MG63 (cell line): ENCODE data around the gene TP53I13. TPM values are rescaled to one million over a fixed set of nuclear protein-coding genes. Genes with fewer than 3 reads are reported as not detected.

ENCODE experiments used
- DNase-seq: peaks from one replicate; pipeline ENCODE4 v3.0.0-alpha.2; 2020
- H3K27me3 ChIP-seq: fragments of 250-450 bp; sonication (Bioruptor Pico); 2 replicates; pipeline ENCODE4 v1.5.1; 2020; ENCODE audit warnings: mild to moderate bottlenecking, moderate library complexity
- H3K36me3 ChIP-seq: fragments of 250-450 bp; sonication (Bioruptor Pico); 2 replicates; pipeline ENCODE4 v1.5.1; 2020; ENCODE audit warnings: mild to moderate bottlenecking, moderate library complexity
- H3K4me3 ChIP-seq: fragments of 250-450 bp; sonication (Bioruptor Pico); 2 replicates; pipeline ENCODE4 v1.5.1; 2020; ENCODE audit warnings: mild to moderate bottlenecking, moderate library complexity
- H3K9me3 ChIP-seq: fragments of 250-450 bp; sonication (Bioruptor Pico); 2 replicates; pipeline ENCODE4 v1.5.1; 2020; ENCODE audit warnings: mild to moderate bottlenecking, moderate library complexity
- total RNA-seq: library from RNA; depleted of rRNA; stranded (reverse); fragments of >200 nt; shearing (Covaris generic); gene quantifications from 2 replicates; pipeline ENCODE4 v1.2.3, GENCODE V29; 2014; ENCODE audit warnings: low replicate concordance

TP53I13 gene
- total RNA-seq, 1 experiment from 2014 or later = 48.8 TPM

GRCh38 chr17:29575511-29576213 lies 7.2 kb downstream of the TP53I13 start:
- Histone ChIP-seq H3K36me3 (peaks cover 66% of the 10 kb centered on the region), H3K4me3 (no peak overlapping the region), H3K27me3 (no peaks in the 10 kb centered on the region), H3K9me3 (no peaks in the 10 kb centered on the region)
- no peak for DNase-seq

DNA sequence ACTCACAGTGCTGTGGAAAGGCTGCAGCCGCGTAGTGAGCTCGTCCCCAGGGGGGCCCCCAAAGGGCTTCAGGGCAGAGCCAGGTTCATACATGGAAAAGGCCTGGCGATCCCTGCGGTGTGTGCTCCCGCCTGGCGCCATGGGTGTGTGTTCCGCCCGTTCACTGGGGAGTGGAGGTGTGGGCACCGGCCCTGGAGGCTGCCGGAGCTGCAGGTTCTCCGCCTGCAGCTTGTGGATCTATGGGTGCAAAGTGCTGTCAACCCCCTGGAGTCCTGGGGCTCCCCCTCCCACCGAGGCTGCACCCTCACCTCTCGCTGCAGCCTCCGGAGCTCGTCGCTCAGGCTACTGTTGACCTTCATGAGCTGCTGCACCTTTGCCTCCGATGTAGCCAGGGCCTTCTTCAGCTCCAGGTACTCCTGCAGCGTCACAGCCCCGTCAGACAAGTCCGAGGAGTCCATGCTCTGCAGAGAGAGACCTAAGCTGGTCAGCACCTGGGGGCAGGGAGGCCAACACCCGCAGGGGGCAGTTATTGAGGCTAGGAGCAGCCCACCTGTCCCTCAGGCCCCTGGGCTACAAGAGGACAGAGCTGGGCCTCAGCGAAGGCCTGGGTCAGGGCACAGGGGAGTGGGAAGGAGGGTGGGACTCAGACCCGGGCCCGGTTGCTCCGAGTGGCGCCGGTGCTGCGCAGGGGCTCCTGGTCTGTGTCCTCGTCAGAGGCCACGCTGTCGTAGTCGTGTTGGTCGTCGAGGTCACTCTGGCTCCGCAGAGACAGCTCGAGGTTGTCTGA lies 7.9 kb downstream of the TP53I13 start:
- no peaks in the 10 kb centered on the region for H3K27me3 ChIP-seq
- peaks cover 73% of the 10 kb centered on the region for H3K36me3 ChIP-seq
- H3K9me3 ChIP-seq = no peaks in the 10 kb centered on the region
- no peak for DNase-seq
- no peak overlapping the region for H3K4me3 ChIP-seq

GRCh38 chr17:29577001-29577370 lies 8.5 kb downstream of the TP53I13 start:
- DNase-seq = no peak
- Histone ChIP-seq H3K4me3 (no peak overlapping the region), H3K9me3 (no peaks in the 10 kb centered on the region), H3K27me3 (no peaks in the 10 kb centered on the region), H3K36me3 (peaks cover 79% of the 10 kb centered on the region)

DNA sequence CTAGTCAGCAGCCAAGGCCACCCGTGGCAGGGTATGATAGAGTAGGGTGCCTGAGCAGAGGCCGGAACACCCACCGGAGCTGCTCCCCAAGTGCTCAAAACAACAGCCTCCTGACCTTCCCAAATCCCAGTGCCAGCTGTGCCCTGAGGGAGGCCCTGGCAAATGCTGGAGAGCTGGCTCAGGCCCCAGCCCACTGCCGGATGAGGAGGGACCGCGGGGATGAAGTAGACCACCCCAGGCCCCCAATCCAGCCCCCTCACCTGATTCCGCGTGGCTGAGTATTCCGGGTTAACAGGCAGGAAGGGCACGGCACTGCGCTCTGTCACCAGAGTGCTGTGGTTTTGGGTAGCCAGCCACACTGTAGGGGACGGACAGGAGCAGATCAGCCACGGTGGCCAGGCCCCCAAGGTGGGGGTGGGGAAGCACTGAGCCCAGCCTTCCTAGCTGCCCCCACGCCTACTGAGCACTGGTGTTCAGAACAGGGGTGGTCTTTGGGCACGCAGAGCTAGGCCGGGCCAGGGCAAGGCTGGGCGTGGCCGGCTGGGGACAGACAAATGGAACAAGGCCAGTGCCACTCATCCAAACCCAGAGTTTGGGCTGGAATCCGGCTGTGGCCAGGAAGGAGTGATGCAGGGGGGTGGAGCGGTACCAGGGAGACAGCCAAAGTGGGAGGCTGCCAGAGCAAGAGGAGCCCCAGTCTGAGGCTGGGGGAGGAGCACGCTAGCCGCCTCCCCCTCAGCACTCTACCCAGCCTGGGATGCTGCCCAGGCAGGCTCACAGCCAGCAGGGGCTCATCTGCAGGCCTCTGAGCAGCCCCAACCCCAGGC lies 9.1 kb downstream of the TP53I13 start:
- no peaks in the 10 kb centered on the region for H3K27me3 ChIP-seq
- peaks cover 84% of the 10 kb centered on the region for H3K36me3 ChIP-seq
- no peak overlapping the region for H3K4me3 ChIP-seq
- no peaks in the 10 kb centered on the region for H3K9me3 ChIP-seq
- peak; percentile 44 for DNase-seq

GRCh38 chr17:29578626-29579485 lies 10.4 kb downstream of the TP53I13 start:
- Histone ChIP-seq H3K36me3 (peaks cover 84% of the 10 kb centered on the region), H3K9me3 (no peaks in the 10 kb centered on the region), H3K4me3 (no peak overlapping the region), H3K27me3 (no peaks in the 10 kb centered on the region)
- DNase-seq = no peak

- Histone ChIP-seq H3K4me3 (no peak overlapping the region), H3K27me3 (no peaks in the 10 kb centered on the region), H3K9me3 (no peaks in the 10 kb centered on the region), H3K36me3 (peaks cover 79% of the 10 kb centered on the region)
- peak; percentile 77 for DNase-seq
These were observed 11.6 kb downstream of the TP53I13 start for GRCh38 chr17:29579866-29580771.

DNA sequence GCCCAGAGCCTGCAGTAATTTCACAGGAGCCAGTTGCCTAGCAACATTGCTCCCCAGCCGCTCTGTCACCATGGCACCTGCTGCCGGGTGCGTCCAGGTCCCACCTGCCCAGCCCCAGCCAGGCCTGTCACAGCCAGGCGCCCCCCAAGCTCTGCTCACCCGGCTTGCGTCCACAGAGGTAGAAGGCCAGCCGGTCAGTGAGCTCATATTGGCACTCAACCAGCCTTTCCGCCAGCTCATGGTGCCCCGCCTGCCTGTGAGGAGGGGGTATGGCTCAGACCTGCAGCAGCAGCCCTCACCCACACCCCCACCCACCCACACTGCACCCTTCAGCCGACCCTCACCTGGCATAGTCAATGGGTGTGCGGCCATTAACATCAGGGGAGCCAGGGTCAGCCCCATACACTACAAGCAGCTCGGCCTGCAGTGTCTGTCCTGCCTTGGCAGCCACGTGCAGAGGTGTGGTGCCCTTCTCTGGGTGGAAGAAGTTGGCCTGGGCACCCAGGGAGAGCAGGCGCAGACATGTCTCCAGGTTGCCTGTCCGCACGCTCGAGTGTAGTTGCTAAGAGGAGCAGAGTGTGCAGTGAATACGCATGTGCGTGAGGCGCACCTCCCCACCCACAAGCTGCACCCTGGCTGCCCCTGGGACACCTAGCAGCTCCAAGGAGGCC lies 13.2 kb downstream of the TP53I13 start:
- Histone ChIP-seq H3K27me3 (no peaks in the 10 kb centered on the region), H3K4me3 (no peak overlapping the region), H3K36me3 (peaks cover 68% of the 10 kb centered on the region), H3K9me3 (no peaks in the 10 kb centered on the region)
- DNase-seq = no peak

DNA sequence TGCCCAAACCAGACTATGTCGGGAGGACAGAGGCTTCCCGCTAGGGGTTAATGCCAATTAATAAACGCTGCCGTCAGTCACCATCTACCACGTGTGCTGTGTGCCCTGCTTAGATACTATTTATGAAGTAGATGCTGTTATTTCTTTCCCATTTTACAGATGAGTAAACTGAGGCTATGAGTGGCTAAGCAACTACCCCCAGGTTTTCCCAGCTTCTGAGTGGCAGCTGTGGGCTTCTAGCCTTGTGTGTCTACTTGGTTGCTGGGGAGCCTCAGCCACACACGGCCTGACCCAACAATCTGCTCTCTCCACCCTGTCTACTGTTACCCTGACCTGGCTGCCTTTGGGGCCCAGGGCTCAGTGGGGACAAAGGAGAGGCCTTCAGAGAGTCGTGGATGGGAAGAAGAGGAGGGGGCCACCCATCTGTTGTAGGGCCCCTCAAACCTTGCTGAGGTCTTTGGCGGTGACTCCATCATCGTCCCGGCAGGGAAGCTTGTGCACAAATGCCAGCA lies 13.8 kb downstream of the TP53I13 start:
- no peak overlapping the region for H3K4me3 ChIP-seq
- peaks cover 63% of the 10 kb centered on the region for H3K36me3 ChIP-seq
- no peaks in the 10 kb centered on the region for H3K9me3 ChIP-seq

DNA sequence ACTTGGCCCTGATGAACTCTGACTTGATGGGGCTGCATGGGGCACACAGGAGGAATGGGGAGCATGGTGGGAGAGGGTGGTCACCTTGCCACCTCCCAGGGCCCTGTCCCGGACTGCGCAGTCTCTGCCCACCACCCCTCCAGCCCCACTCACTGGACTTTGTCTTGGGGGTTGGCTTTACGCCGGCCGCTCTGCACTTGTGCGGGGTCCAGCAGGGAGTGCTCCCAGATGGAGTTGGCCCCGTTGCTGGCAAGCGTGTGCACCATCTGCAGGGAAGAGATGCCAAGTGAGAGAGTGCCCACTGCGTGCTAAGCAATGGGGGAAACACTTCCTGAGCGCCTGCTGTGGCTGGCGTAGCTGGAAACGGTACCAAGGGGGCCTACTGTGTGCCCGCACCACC lies 14.3 kb downstream of the TP53I13 start:
- Histone ChIP-seq H3K27me3 (no peaks in the 10 kb centered on the region), H3K4me3 (no peak overlapping the region), H3K36me3 (peaks cover 61% of the 10 kb centered on the region), H3K9me3 (no peaks in the 10 kb centered on the region)
- no peak for DNase-seq

More for the DNA sequence above, 13.8 kb downstream of the TP53I13 start:
- no peak for DNase-seq
- no peaks in the 10 kb centered on the region for H3K27me3 ChIP-seq

DNA sequence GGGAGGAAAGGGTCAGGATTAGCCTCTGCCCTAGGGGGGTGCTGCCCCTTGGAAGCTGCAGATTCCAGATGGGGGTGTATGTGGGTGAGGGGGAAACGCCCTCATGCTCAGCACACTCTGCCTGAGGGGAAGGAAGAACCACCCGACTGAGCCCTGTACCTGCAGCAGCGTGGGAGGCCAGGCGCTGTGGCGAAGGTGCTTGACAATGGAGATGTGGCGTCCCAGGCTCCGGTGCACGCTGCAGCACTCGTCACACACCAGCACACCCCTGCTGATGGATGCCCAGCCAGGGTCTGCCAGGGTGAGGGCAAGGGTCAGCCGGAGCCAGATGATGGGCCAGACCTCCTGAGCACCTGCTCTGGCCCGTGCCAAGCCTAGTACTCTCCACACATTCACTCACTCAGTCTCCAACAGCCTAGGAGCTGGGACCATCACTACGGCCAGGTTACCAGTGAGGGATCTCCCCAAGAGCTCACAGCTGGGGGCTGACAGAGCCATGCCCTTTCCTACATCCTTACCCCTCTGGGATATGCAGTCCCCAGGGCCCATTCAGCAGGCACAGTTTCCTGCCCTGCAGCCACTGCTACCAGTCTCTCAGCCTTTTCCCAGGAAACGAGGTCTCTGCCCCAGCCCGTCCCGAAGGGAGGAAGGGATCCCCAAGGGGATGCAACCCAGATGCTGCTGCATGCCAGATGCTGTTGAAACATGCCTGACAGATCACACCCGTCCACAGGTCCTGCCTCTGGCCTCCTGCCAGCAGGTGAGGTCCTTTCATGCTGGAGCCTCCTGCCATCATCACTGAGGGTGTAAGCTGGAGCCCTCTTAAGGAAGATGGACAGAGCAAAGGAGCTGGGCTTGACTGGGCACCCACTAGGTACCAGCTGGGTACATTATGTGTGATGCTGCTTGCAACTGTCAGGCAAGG lies 15.1 kb downstream of the TP53I13 start:
- DNase-seq = no peak
- H3K9me3 ChIP-seq = no peaks in the 10 kb centered on the region
- no peaks in the 10 kb centered on the region for H3K27me3 ChIP-seq
- no peak overlapping the region for H3K4me3 ChIP-seq
- peaks cover 54% of the 10 kb centered on the region for H3K36me3 ChIP-seq

- Histone ChIP-seq H3K9me3 (no peaks in the 10 kb centered on the region), H3K4me3 (no peak overlapping the region), H3K36me3 (peaks cover 46% of the 10 kb centered on the region), H3K27me3 (no peaks in the 10 kb centered on the region)
- DNase-seq = no peak
These were observed 16.1 kb downstream of the TP53I13 start for GRCh38 chr17:29584452-29585079.

DNA sequence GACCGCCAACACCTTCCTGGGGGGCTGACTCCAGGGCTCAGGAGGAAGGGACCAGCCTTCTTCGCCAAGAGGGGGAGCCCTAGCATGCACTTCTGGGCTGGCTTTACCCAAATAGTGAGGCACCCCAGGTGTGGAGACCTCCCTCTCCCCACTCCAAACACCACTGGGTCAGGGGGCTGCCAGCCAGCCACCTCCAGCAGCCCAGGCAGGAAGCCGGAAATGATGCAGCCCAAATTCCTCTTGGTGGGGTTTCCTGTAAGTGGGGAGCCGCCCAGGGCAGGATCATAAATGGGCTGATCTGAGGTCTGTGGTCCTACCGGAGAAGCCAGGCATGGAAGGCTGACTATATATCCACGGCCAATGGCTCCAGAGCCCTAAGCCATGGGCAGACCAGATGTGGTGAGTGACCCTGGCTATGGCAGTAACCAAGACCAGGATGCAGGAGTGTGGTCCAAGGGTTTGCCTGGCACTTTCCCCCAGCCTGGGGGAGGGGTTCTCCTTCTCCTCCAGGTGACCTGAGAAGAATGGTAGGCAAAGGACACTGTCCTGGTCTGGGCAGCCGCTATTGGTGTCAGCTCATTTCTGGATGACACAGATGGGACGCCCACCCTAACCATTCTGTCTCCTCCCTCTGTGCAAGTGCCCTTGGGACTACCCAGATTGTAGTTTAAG lies 16.7 kb downstream of the TP53I13 start:
- Histone ChIP-seq H3K36me3 (peaks cover 39% of the 10 kb centered on the region), H3K4me3 (no peak overlapping the region), H3K9me3 (no peaks in the 10 kb centered on the region), H3K27me3 (no peaks in the 10 kb centered on the region)
- DNase-seq = no peak
